Activated CD4-positive, alpha-beta memory T cell treated with anti-CD3 and anti-CD28 coated beads for 36 hours (primary cell): Measurements from ENCODE around the gene KIAA0930. TPM values are rescaled to one million over a fixed set of nuclear protein-coding genes. Genes with fewer than 3 reads are reported as not detected.

ENCODE experiments used
- CTCF ChIA-PET: fragments of 350-600 bp; sonication (Branson Sonifier 250); formaldehyde crosslinking; loops from one replicate; lab custom pipeline; 2021; ENCODE audit warnings: antibody characterized with exemption, inconsistent platforms; lab: Charles Lee
- POLR2A ChIA-PET: fragments of 350-600 bp; sonication (Branson Sonifier 250); formaldehyde crosslinking; loops from one replicate; lab custom pipeline; 2021; ENCODE audit warnings: antibody characterized with exemption; lab: Charles Lee
- DNase-seq: peaks from one replicate; pipeline ENCODE4 v3.0.0-alpha.2; 2020
- H3K27ac Mint-ChIP-seq: one replicate; pipeline ENCODE4 v1.8.0; 2021; ENCODE audit warnings: mixed read lengths
- H3K27me3 Mint-ChIP-seq: one replicate; pipeline ENCODE4 v1.8.0; 2021; ENCODE audit warnings: mixed read lengths
- H3K36me3 Mint-ChIP-seq: one replicate; pipeline ENCODE4 v1.8.0; 2021; ENCODE audit warnings: mixed read lengths
- H3K4me1 Mint-ChIP-seq: one replicate; pipeline ENCODE4 v1.8.0; 2021; ENCODE audit warnings: low read depth, mixed read lengths
- H3K4me3 Mint-ChIP-seq: one replicate; pipeline ENCODE4 v1.8.0; 2021; ENCODE audit warnings: mild to moderate bottlenecking, mixed read lengths
- H3K9me3 Mint-ChIP-seq: one replicate; pipeline ENCODE4 v1.8.0; 2021; ENCODE audit warnings: mixed read lengths
- intact Hi-C: fragments of 100-400 bp; cut with micrococcal nuclease; formaldehyde crosslinking; loops from one replicate; pipeline ENCODE4 v1.15.1; 2023
- total RNA-seq, 2 experiments: library from RNA; stranded (reverse); gene quantifications; one replicate each; pipeline ENCODE4 v1.2.3, GENCODE V29; 2021

Gene KIAA0930
- total RNA-seq, 2 experiments from 2014 or later: 31.1 to 31.9 TPM

GRCh38 chr22:45240104-45240809, 437 bp downstream of the KIAA0930 start:
- Mint-ChIP-seq H3K27me3 (no peaks in the 10 kb centered on the region), H3K4me3 (peak overlapping the region; percentile 84), H3K4me1 (peaks cover 25% of the 10 kb centered on the region), H3K9me3 (no peaks in the 10 kb centered on the region), H3K36me3 (peaks cover 2% of the 10 kb centered on the region), H3K27ac (no peak overlapping the region)
- ChIA-PET POLR2A (no interaction called here), CTCF (no interaction called here)
- intact Hi-C loops: loop anchor here (2.0 to 5.0 kb wide), 2 partner anchors 63 to 69 kb away; partner anchors contain the start of gene FAM118A
- DNase-seq: peak; percentile 44

GRCh38 chr22:45239681-45240051, 1.0 kb downstream of the KIAA0930 start:
- POLR2A ChIA-PET: no interaction called here
- H3K36me3 Mint-ChIP-seq: peaks cover 2% of the 10 kb centered on the region
- no peak overlapping the region for H3K27ac Mint-ChIP-seq

GRCh38 chr22:45238957-45239680, 1.6 kb downstream of the KIAA0930 start:
- H3K27me3 Mint-ChIP-seq: no peaks in the 10 kb centered on the region
- peaks cover 2% of the 10 kb centered on the region for H3K36me3 Mint-ChIP-seq
- H3K27ac Mint-ChIP-seq: no peak overlapping the region
- no peak for DNase-seq
- POLR2A ChIA-PET: no interaction called here
- H3K9me3 Mint-ChIP-seq: no peaks in the 10 kb centered on the region
- CTCF ChIA-PET: no interaction called here
- H3K4me3 Mint-ChIP-seq: peak overlapping the region; percentile 84
- peaks cover 25% of the 10 kb centered on the region for H3K4me1 Mint-ChIP-seq
- intact Hi-C loops: no loop called here

More at GRCh38 chr22:45239681-45240051, 1.0 kb downstream of the KIAA0930 start:
- no peaks in the 10 kb centered on the region for H3K9me3 Mint-ChIP-seq
- H3K4me1 Mint-ChIP-seq: peaks cover 25% of the 10 kb centered on the region
- DNase-seq: no peak
- H3K4me3 Mint-ChIP-seq: peak overlapping the region; percentile 84
- CTCF ChIA-PET: no interaction called here
- intact Hi-C loops: loop anchor here (2.0 to 5.0 kb wide), 2 partner anchors 62 to 69 kb away; partner anchors contain the start of gene FAM118A
- H3K27me3 Mint-ChIP-seq: no peaks in the 10 kb centered on the region

DNA sequence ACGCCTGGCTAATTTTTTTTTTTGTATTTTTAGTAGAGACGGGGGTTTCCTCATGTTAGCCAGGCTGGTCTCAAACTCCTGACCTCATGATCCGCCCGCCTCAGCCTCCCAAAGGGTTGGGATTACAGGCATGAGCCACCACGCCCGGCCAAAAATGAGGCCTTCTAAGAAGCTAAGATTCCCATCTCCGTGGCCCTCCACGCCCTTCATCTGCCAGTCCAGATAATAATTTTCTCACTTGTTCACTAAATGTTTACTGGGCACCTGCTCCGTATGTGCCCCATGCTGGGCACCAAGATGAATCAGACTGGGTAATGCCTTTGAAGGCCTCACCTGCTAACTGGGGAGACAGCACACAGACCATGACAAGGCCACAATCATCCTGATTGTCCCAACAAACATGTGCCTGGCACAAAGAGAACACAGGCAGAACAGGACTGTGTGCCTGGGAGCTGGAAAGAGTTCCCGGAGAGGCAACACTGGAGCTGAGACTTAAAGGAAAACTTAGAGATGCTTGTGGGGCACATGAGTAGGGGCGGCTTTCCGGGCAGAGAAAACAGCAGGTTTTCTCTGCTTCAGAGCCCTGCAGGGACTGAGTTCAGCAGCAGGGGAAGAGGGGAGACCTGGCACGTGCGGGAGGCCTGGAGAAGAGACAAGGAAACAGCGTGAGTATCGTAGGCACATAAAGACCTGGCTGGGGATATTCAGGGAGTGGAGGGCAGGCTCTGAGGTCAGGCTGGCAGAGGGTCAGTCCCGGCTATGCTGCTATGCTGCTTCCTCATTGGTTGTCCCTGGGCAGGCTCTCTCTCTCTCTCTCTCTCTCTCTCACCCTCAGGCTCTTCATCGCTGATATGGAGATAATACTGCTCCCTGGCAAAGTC, 2.4 kb downstream of the KIAA0930 start:
- H3K4me3 Mint-ChIP-seq: no peak overlapping the region
- no peak for DNase-seq
- peaks cover 2% of the 10 kb centered on the region for H3K36me3 Mint-ChIP-seq
- H3K27me3 Mint-ChIP-seq: no peaks in the 10 kb centered on the region
- POLR2A ChIA-PET: no interaction called here
- H3K9me3 Mint-ChIP-seq: no peaks in the 10 kb centered on the region
- H3K27ac Mint-ChIP-seq: no peak overlapping the region
- intact Hi-C loops: no loop called here
- CTCF ChIA-PET: no interaction called here
- peaks cover 25% of the 10 kb centered on the region for H3K4me1 Mint-ChIP-seq

DNA sequence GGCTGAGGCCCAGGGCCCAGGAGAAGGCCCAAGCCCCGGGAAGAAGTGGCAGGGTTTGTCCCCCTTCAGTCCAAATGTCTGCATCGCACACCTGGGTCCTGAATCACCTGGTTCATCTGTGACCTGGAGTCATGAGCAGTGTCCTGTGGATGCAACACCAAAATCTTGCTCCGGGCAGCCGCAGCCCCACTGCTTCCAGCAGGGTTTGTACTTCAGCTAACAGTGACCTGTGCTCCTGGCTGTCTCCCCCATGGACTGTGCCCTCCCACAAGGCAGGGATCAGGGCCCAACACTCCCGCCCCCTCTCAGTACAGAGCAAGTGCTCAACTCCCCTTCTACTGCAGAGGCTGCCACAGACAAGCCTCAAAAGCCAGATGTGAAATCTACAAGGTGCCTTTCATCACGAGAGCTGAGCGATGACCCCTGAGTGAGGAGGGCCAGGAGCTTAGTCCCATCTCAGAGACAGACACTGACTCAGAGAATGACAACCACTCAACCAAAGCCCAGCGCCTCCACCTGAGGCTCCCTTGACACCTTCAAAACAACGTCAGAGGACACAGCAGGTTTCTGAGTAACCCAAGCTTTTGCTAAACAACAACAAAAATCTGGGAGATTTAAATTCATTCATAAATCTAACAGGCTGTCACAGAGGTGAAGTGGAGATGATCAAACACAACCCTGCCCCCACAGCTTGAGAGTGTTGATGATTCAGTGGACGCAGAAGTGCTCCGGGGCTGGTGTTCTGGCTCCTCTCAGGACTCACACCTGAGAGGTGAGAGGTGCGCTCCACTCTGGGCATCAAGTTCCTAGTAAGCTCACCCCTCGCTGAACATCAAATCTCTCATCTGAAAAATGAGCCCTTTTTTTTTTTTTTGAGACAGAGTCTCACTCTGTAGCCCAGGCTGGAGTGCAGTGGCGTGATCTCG, 3.4 kb downstream of the KIAA0930 start:
- CTCF ChIA-PET: no interaction called here
- DNase-seq: no peak
- Mint-ChIP-seq H3K4me3 (no peak overlapping the region), H3K36me3 (peaks cover 2% of the 10 kb centered on the region), H3K9me3 (no peaks in the 10 kb centered on the region), H3K27ac (no peak overlapping the region), H3K4me1 (peaks cover 25% of the 10 kb centered on the region), H3K27me3 (no peaks in the 10 kb centered on the region)
- intact Hi-C loops: no loop called here
- POLR2A ChIA-PET: no interaction called here

GRCh38 chr22:45235851-45236342, 4.8 kb downstream of the KIAA0930 start:
- POLR2A ChIA-PET: no interaction called here
- no peak for DNase-seq
- Mint-ChIP-seq H3K27ac (no peak overlapping the region), H3K27me3 (no peaks in the 10 kb centered on the region), H3K36me3 (peaks cover 2% of the 10 kb centered on the region), H3K4me1 (peaks cover 17% of the 10 kb centered on the region), H3K4me3 (no peak overlapping the region), H3K9me3 (no peaks in the 10 kb centered on the region)
- intact Hi-C loops: no loop called here
- CTCF ChIA-PET: no interaction called here

GRCh38 chr22:45235101-45235777, 5.5 kb downstream of the KIAA0930 start:
- Mint-ChIP-seq H3K27ac (no peak overlapping the region), H3K4me1 (peaks cover 17% of the 10 kb centered on the region), H3K9me3 (no peaks in the 10 kb centered on the region), H3K4me3 (no peak overlapping the region), H3K36me3 (peaks cover 2% of the 10 kb centered on the region), H3K27me3 (no peaks in the 10 kb centered on the region)
- intact Hi-C loops: no loop called here
- ChIA-PET POLR2A (no interaction called here), CTCF (no interaction called here)
- no peak for DNase-seq

DNA sequence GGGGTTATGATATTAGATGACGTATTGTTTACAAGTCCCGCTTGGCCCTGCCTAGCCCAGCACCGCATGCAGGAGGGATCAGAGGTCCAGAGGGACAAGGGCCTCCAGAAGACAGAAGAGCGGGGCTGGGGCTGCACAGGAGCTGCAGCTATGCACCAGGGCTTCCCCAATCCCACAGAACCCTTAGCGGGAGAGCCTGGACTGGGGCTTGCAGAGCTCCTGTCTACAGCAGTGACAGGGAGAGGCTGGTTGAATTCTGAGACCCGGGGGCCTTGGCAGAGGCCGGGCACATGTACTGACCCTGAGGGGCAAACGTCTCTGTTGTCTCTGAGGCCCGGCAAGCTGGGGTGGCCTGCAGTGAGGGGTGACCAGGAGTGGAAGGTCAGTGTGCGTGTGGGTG, 6.9 kb downstream of the KIAA0930 start:
- Mint-ChIP-seq H3K9me3 (no peaks in the 10 kb centered on the region), H3K4me3 (no peak overlapping the region), H3K27me3 (no peaks in the 10 kb centered on the region), H3K27ac (no peak overlapping the region), H3K36me3 (peaks cover 2% of the 10 kb centered on the region), H3K4me1 (peaks cover 5% of the 10 kb centered on the region)
- no peak for DNase-seq
- ChIA-PET POLR2A (no interaction called here), CTCF (interaction anchor here (0.9 kb wide), 1 partner anchor 201 kb away, joined by 3 read pairs; no protein-coding TSS in a partner anchor)
- intact Hi-C loops: no loop called here

GRCh38 chr22:45233386-45233785, 7.3 kb downstream of the KIAA0930 start:
- Mint-ChIP-seq H3K4me3 (no peak overlapping the region), H3K9me3 (no peaks in the 10 kb centered on the region), H3K27ac (no peak overlapping the region), H3K27me3 (no peaks in the 10 kb centered on the region), H3K36me3 (peaks cover 2% of the 10 kb centered on the region), H3K4me1 (peaks cover 3% of the 10 kb centered on the region)
- no peak for DNase-seq
- CTCF ChIA-PET: interaction anchor here (0.9 kb wide), 1 partner anchor 201 kb away, joined by 3 read pairs; no protein-coding TSS in a partner anchor
- intact Hi-C loops: no loop called here
- POLR2A ChIA-PET: no interaction called here

GRCh38 chr22:45231293-45231692, 9.4 kb downstream of the KIAA0930 start:
- Mint-ChIP-seq H3K27ac (no peak overlapping the region), H3K36me3 (no peaks in the 10 kb centered on the region), H3K27me3 (no peaks in the 10 kb centered on the region), H3K4me3 (no peak overlapping the region), H3K4me1 (no peaks in the 10 kb centered on the region), H3K9me3 (no peaks in the 10 kb centered on the region)
- DNase-seq: no peak
- CTCF ChIA-PET: no interaction called here
- POLR2A ChIA-PET: no interaction called here
- intact Hi-C loops: no loop called here
